PC-9 (cell line): ENCODE results near the gene PCSK5. TPM values are rescaled to one million over a fixed set of nuclear protein-coding genes. Genes with fewer than 3 reads are reported as not detected.
"Not testable (repeated sequence)": the region's sequence is repeated elsewhere in the genome, so short reads cannot be mapped to it uniquely, and the experiment has no call there.

ENCODE experiments used
- BruUV-seq: library from RNA; stranded (reverse); fragments of 400-500 nt; replicated peaks from 2 replicates; lab custom pipeline; 2021; lab: Mats Ljungman, UMichigan
- CTCF ChIA-PET: fragments of 300-600 bp; sonication (Branson Sonifier 250); formaldehyde crosslinking; loops from one replicate; lab custom pipeline; 2022; ENCODE audit warnings: antibody characterized with exemption; lab: Charles Lee
- POLR2A ChIA-PET: fragments of 300-600 bp; sonication (Branson Sonifier 250); formaldehyde crosslinking; loops from one replicate; lab custom pipeline; 2022; ENCODE audit warnings: antibody characterized with exemption; ENCODE audit not compliant: unreplicated experiment; lab: Charles Lee
- DNase-seq, 2 experiments: peaks; one replicate each; pipeline versions ENCODE4 v3.0.0 to v3.0.0-alpha.2; 2015 to 2022; ENCODE audit warnings: mixed read lengths in 1 of 2
- H2AFZ ChIP-seq: fragments of 200-600 bp; sonication (generic); 2 replicates; pipeline ENCODE4 v1.8.1; 2017; ENCODE audit warnings: antibody characterized with exemption
- H3F3A ChIP-seq: fragments of 200-600 bp; sonication (generic); 2 replicates; pipeline ENCODE4 v1.8.1; 2017; ENCODE audit warnings: antibody characterized with exemption, mild to moderate bottlenecking, low read depth; ENCODE audit not compliant: insufficient read depth
- H3K27ac ChIP-seq: fragments of 200-600 bp; sonication (generic); 2 replicates; pipeline ENCODE4 v1.6.1; 2016; ENCODE audit warnings: mixed run types
- H3K27me3 ChIP-seq: fragments of 200-600 bp; sonication (generic); 2 replicates; pipeline ENCODE4 v1.6.1; 2016; ENCODE audit warnings: low read depth, mixed run types; ENCODE audit not compliant: insufficient read depth
- H3K36me3 ChIP-seq: fragments of 200-600 bp; sonication (generic); 2 replicates; pipeline ENCODE4 v1.6.1; 2016; ENCODE audit warnings: low read depth, mixed run types
- H3K4me1 ChIP-seq: fragments of 200-600 bp; sonication (generic); replicated peaks from 2 replicates; pipeline ENCODE4 v1.6.1; 2016; ENCODE audit warnings: mixed run types; ENCODE audit not compliant: insufficient read depth
- H3K4me2 ChIP-seq: fragments of 200-600 bp; sonication (generic); 2 replicates; pipeline ENCODE4 v1.6.1; 2017; ENCODE audit warnings: mixed run types
- H3K4me3 ChIP-seq: fragments of 200-600 bp; sonication (generic); 2 replicates; pipeline ENCODE4 v1.6.1; 2016; ENCODE audit warnings: mixed run types
- H3K79me2 ChIP-seq: fragments of 200-600 bp; sonication (generic); 2 replicates; pipeline ENCODE4 v1.6.1; 2017; ENCODE audit warnings: low read depth, mixed run types
- H3K9me2 ChIP-seq: fragments of 200-600 bp; sonication (generic); 2 replicates; pipeline ENCODE4 v1.8.1; 2017; ENCODE audit warnings: mild to moderate bottlenecking; ENCODE audit not compliant: insufficient read depth
- H3K9me3 ChIP-seq: fragments of 200-600 bp; sonication (generic); 2 replicates; pipeline ENCODE4 v1.8.1; 2016; ENCODE audit warnings: low read depth; ENCODE audit not compliant: insufficient read depth
- H4K20me1 ChIP-seq: fragments of 200-600 bp; sonication (generic); 2 replicates; pipeline ENCODE4 v1.8.1; 2017; ENCODE audit not compliant: insufficient read depth
- EZH2 ChIP-seq: fragments of 200-600 bp; sonication (generic); IDR thresholded peaks from 2 replicates; pipeline ENCODE4 v1.8.0; 2017; ENCODE audit warnings: antibody characterized with exemption, low read depth
- intact Hi-C: fragments of 100-400 bp; cut with micrococcal nuclease; formaldehyde crosslinking; loops from one replicate; pipeline ENCODE4 v1.10.0; 2022; ENCODE audit not compliant: unreplicated experiment
- total RNA-seq: library from RNA; stranded (reverse); gene quantifications from 2 replicates; pipeline ENCODE4 v1.2.3, GENCODE V29; 2021
- TF ChIP-seq, protein P1 (sequence below): fragments of 200-600 bp; sonication (generic); conservative IDR thresholded peaks from 2 replicates; pipeline ENCODE4 v1.6.1; 2017; ENCODE audit warnings: mixed run types, antibody characterized with exemption, mild to moderate bottlenecking, moderate library complexity

The PCSK5 gene
- total RNA-seq, 1 experiment from 2014 or later, result 8.2 TPM

DNA sequence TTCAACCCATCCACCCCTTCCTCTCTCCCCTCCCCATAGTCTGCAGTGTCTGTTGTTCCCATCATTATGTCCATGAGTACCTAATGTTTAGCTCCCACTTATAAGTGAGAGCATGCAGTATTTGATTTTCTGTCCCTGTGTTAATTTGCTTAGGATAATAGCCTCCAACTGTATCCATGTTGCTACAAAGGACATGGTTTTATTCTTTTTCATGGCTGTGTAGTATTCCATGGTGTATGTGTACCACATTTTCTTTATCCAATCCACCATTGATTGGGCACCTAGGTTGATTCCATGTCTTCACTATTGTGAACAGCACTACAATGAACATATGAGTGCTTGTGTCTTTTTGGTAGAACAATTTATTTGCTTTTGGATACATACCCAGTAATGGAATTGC, 187.1 kb downstream of the PCSK5 start:
- Histone ChIP-seq H3F3A (no peaks in the 10 kb centered on the region), H4K20me1 (no peaks in the 10 kb centered on the region), H3K9me2 (no peaks in the 10 kb centered on the region), H3K4me2 (no peak overlapping the region), H2AFZ (no peak overlapping the region), H3K4me3 (no peak overlapping the region), H3K27ac (no peak overlapping the region), H3K9me3 (no peaks in the 10 kb centered on the region), H3K79me2 (no peaks in the 10 kb centered on the region), H3K27me3 (no peaks in the 10 kb centered on the region), H3K4me1 (no peaks in the 10 kb centered on the region), H3K36me3 (no peaks in the 10 kb centered on the region)
- CTCF ChIA-PET, result no interaction called here
- TF ChIP-seq, protein P1, sequence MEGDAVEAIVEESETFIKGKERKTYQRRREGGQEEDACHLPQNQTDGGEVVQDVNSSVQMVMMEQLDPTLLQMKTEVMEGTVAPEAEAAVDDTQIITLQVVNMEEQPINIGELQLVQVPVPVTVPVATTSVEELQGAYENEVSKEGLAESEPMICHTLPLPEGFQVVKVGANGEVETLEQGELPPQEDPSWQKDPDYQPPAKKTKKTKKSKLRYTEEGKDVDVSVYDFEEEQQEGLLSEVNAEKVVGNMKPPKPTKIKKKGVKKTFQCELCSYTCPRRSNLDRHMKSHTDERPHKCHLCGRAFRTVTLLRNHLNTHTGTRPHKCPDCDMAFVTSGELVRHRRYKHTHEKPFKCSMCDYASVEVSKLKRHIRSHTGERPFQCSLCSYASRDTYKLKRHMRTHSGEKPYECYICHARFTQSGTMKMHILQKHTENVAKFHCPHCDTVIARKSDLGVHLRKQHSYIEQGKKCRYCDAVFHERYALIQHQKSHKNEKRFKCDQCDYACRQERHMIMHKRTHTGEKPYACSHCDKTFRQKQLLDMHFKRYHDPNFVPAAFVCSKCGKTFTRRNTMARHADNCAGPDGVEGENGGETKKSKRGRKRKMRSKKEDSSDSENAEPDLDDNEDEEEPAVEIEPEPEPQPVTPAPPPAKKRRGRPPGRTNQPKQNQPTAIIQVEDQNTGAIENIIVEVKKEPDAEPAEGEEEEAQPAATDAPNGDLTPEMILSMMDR, result no peak
- TF ChIP-seq EZH2, result no peak
- no TSS peak for BruUV-seq
- intact Hi-C loops, result no loop called here
- DNase-seq, result no peak
- POLR2A ChIA-PET, result no interaction called here

DNA sequence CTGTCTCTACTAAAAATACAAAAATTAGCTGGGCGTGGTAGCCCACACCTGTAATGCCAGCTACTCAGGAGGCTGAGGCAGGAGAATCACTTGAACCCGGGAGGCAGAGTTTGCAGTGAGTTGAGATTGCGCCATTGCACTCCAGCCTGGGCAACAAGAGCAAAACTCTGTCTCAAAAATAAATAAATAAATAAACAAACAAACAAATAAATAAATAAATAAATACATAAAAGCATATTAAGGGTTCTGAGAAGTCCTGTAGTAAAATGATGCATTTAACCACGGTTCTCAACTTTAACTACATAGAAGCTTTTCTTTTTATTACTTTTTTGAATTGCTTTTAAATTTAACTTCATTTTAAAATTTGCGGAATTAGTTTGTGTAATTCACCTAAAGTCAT, 190.8 kb downstream of the PCSK5 start:
- H3K9me3 ChIP-seq, H3K27me3 ChIP-seq, H2AFZ ChIP-seq, POLR2A ChIA-PET, H3K9me2 ChIP-seq, H3K4me1 ChIP-seq, H3F3A ChIP-seq, H3K4me3 ChIP-seq, H3K27ac ChIP-seq, DNase-seq, H3K4me2 ChIP-seq, H3K79me2 ChIP-seq, H3K36me3 ChIP-seq, H4K20me1 ChIP-seq, BruUV-seq, CTCF ChIA-PET: not testable (repeated sequence)
- intact Hi-C loops, result loop anchor here (10.0 kb wide), 1 partner anchor 74 kb away; no protein-coding TSS in a partner anchor

DNA sequence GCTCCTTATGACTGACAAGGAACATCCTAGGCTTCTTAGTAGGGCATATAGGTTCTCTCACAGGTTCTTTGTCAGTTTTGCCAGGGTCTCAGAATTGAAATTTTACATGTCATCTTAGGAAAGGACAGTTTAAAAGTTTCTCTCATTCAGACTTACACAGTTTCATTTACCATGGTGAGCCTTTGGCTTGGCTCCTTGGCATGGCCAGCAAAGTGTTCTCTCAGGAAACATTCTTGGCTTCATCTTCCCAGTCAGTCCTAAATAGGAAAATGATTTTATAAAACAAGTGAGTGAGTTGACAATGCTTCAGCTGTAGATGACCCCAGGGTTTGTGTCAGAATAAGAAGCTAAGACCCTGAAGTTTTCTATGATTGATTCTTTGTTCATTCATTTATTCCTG, 191.6 kb downstream of the PCSK5 start:
- ChIA-PET POLR2A (no interaction called here), CTCF (no interaction called here)
- Histone ChIP-seq H3K4me2 (no peak overlapping the region), H3K9me3 (no peaks in the 10 kb centered on the region), H3K4me3 (no peak overlapping the region), H4K20me1 (no peaks in the 10 kb centered on the region), H2AFZ (no peak overlapping the region), H3F3A (no peaks in the 10 kb centered on the region), H3K27ac (no peak overlapping the region), H3K36me3 (no peaks in the 10 kb centered on the region), H3K4me1 (no peaks in the 10 kb centered on the region), H3K79me2 (no peaks in the 10 kb centered on the region), H3K9me2 (no peaks in the 10 kb centered on the region), H3K27me3 (no peaks in the 10 kb centered on the region)
- DNase-seq, result no peak
- no TSS peak for BruUV-seq
- intact Hi-C loops, result loop anchor here (10.0 kb wide), 1 partner anchor 73 kb away; no protein-coding TSS in a partner anchor
- TF ChIP-seq, protein P1, result no peak
- TF ChIP-seq EZH2, result no peak

DNA sequence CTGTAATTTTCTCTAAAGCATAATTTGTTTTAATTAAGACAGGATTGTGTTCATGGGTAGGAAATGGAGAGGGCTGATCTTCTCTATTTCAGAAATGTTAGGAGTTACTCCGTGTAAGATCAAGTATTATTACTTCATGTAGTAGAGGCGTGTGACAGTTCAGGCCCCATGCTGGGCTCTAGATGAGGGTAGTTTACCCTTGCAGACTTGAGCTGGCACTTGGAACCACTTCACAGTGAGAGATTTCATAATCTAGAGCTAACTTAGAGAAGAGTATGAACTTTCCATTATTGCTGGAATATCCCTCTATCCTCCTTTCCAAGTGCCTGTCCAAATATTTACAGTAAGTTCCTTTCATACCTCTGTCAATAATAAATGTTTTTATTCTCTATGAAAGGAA, 195.1 kb downstream of the PCSK5 start:
- Histone ChIP-seq H3F3A (no peaks in the 10 kb centered on the region), H3K36me3 (no peaks in the 10 kb centered on the region), H3K9me3 (no peaks in the 10 kb centered on the region), H3K4me1 (no peaks in the 10 kb centered on the region), H4K20me1 (no peaks in the 10 kb centered on the region), H3K27me3 (no peaks in the 10 kb centered on the region), H2AFZ (no peak overlapping the region), H3K4me2 (no peak overlapping the region), H3K4me3 (no peak overlapping the region), H3K27ac (no peak overlapping the region), H3K79me2 (no peaks in the 10 kb centered on the region), H3K9me2 (no peaks in the 10 kb centered on the region)
- CTCF ChIA-PET, result no interaction called here
- BruUV-seq, result no TSS peak
- intact Hi-C loops, result loop anchor here (5.0 to 10.0 kb wide), 2 partner anchors 69 to 212 kb away; no protein-coding TSS in a partner anchor
- no peak for DNase-seq
- POLR2A ChIA-PET, result no interaction called here
- no peak for TF ChIP-seq EZH2
- TF ChIP-seq, protein P1, result no peak
